Skeletal muscle cell (primary cell): ENCODE measurements around the gene CHRNB1.
"Not testable (repeated sequence)": the region's sequence is repeated elsewhere in the genome, so short reads cannot be mapped to it uniquely, and the experiment has no call there.

ENCODE experiments used
- DNase-seq: peaks from one replicate; pipeline ENCODE4 v3.0.0-alpha.2; 2010; ENCODE audit warnings: low read depth
- H3K4me3 ChIP-seq: 2 replicates; pipeline ENCODE4 v1.5.1; 2011; ENCODE audit warnings: low read depth, mild to moderate bottlenecking, control low read depth, low read length, moderate library complexity

Gene CHRNB1

GRCh38 chr17:7478276-7479212 lies 33.7 kb downstream of the CHRNB1 start:
- no peak for DNase-seq
- peak overlapping the region; percentile 81 for H3K4me3 ChIP-seq

GRCh38 chr17:7479213-7480088 lies 34.6 kb downstream of the CHRNB1 start, which contains the start of gene ZBTB4:
TSS of gene ZBTB4 (minus strand) at chr17:7479631. CDS start at chr17:7466801, 12,830 bp downstream.
- no peak for DNase-seq
- peak within 1 kb of the TSS; percentile 81 for H3K4me3 ChIP-seq

- DNase-seq: no peak
- H3K4me3 ChIP-seq: peak overlapping the region; percentile 81
These were observed 35.2 kb downstream of the CHRNB1 start for GRCh38 chr17:7480089-7480384.

GRCh38 chr17:7481275-7481674 lies 36.4 kb downstream of the CHRNB1 start, which contains the start of gene SLC35G6:
TSS of gene SLC35G6 (plus strand) at chr17:7481446. CDS start at chr17:7481517, 71 bp downstream.
- not testable (repeated sequence) for H3K4me3 ChIP-seq, DNase-seq

GRCh38 chr17:7481842-7482741 lies 37.2 kb downstream of the CHRNB1 start:
- not testable (repeated sequence) for DNase-seq, H3K4me3 ChIP-seq

GRCh38 chr17:7482742-7483088 lies 37.9 kb downstream of the CHRNB1 start:
- peak overlapping the region; percentile 78 for H3K4me3 ChIP-seq
- DNase-seq: not testable (repeated sequence)

GRCh38 chr17:7483255-7484066 lies 38.6 kb downstream of the CHRNB1 start:
- H3K4me3 ChIP-seq: peak overlapping the region; percentile 78
- DNase-seq: peak; percentile 87

- peak within 1 kb of the TSS; percentile 78 for H3K4me3 ChIP-seq
- peak; percentile 94 for DNase-seq
These were observed 39.4 kb downstream of the CHRNB1 start, which contains the start of gene POLR2A for GRCh38 chr17:7484067-7484918. TSS of gene POLR2A (plus strand) at chr17:7484366.

- DNase-seq: no peak
- H3K4me3 ChIP-seq: peak overlapping the region; percentile 78
These were observed 40.1 kb downstream of the CHRNB1 start for GRCh38 chr17:7484919-7485377.

- H3K4me3 ChIP-seq: peak overlapping the region; percentile 78
- no peak for DNase-seq
These were observed 41.3 kb downstream of the CHRNB1 start for GRCh38 chr17:7486181-7486580.

- no peak for DNase-seq
- no peak overlapping the region for H3K4me3 ChIP-seq
These were observed 45.3 kb downstream of the CHRNB1 start for GRCh38 chr17:7490144-7490543.

GRCh38 chr17:7491583-7491982 lies 46.7 kb downstream of the CHRNB1 start:
- DNase-seq: no peak
- H3K4me3 ChIP-seq: no peak overlapping the region

GRCh38 chr17:7493941-7494340 lies 49.1 kb downstream of the CHRNB1 start:
- no peak for DNase-seq

GRCh38 chr17:7495906-7496434 lies 51.1 kb downstream of the CHRNB1 start:
- DNase-seq: no peak
- H3K4me3 ChIP-seq: no peak overlapping the region

More at GRCh38 chr17:7493941-7494340, 49.1 kb downstream of the CHRNB1 start:
- H3K4me3 ChIP-seq: no peak overlapping the region

- H3K4me3 ChIP-seq: no peak overlapping the region
These were observed 51.8 kb downstream of the CHRNB1 start for GRCh38 chr17:7496470-7497183.

GRCh38 chr17:7497228-7497627 lies 52.4 kb downstream of the CHRNB1 start:
- no peak overlapping the region for H3K4me3 ChIP-seq

More at GRCh38 chr17:7496470-7497183, 51.8 kb downstream of the CHRNB1 start:
- DNase-seq: no peak

More at GRCh38 chr17:7497228-7497627, 52.4 kb downstream of the CHRNB1 start:
- DNase-seq: no peak
